AG10803 (cell line): Measurements from ENCODE around the gene BCL11B.

Experiments used
- DNase-seq: peaks from one replicate; pipeline ENCODE4 v3.0.0; 2010; ENCODE audit warnings: low read depth
- H3K4me3 ChIP-seq: 2 replicates; pipeline ENCODE4 v1.5.1; 2011; ENCODE audit warnings: mild to moderate bottlenecking, low read length, control low read depth
- CTCF ChIP-seq: conservative IDR thresholded peaks from 2 replicates; pipeline ENCODE4 v1.5.1; 2011; ENCODE audit warnings: mild to moderate bottlenecking, low read length, control low read depth, inconsistent platforms

BCL11B gene

DNA sequence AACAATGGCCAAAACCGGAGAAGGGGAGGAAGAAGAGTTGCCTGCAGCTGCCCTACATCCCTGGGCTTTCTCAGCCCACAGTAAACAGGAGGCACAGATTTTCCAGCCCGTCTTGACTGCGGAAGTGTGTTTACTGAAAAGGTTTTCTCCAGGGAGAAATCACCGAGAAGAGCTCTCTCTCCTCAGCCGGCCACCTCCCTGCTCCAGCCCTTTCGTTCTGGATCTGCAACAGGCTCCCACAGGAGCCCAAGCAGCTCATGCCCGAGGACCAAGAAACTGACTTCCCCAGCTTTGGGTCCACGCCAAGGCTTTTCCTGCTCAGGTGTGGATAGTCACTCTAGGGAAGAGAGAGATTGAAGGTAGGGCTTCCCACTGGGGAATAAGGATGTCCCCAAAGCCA, 61.7 kb downstream of the BCL11B start:
- H3K4me3 ChIP-seq, result no peak overlapping the region
- DNase-seq, result no peak
- no peak for TF ChIP-seq CTCF

GRCh38 chr14:99209409-99209808, 62.6 kb downstream of the BCL11B start:
- H3K4me3 ChIP-seq, result no peak overlapping the region
- TF ChIP-seq CTCF, result no peak
- no peak for DNase-seq

DNA sequence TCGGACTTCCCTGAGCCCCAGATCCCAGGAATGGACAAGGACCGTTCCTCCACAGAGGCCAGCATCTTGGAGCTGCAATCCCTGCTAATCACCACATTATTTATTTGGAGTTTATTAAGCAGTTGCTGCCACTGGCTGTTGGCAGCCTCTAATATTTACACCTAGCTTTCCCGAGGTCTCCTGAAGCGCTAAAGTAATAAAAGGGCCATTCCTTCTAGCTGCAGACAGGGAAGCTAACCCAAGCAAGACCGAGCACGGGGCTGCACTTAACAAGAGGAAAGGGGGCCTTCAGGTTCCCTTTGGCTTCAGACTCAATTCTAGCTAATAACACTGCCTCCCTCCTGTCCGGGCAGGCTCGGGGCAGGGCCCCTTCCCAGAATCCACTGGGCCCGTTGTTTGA, 63.7 kb downstream of the BCL11B start:
- DNase-seq, result no peak
- no peak for TF ChIP-seq CTCF
- H3K4me3 ChIP-seq, result no peak overlapping the region

- DNase-seq, result no peak
- no peak for TF ChIP-seq CTCF
- no peak overlapping the region for H3K4me3 ChIP-seq
These were observed 64.5 kb downstream of the BCL11B start for GRCh38 chr14:99207456-99207855.

DNA sequence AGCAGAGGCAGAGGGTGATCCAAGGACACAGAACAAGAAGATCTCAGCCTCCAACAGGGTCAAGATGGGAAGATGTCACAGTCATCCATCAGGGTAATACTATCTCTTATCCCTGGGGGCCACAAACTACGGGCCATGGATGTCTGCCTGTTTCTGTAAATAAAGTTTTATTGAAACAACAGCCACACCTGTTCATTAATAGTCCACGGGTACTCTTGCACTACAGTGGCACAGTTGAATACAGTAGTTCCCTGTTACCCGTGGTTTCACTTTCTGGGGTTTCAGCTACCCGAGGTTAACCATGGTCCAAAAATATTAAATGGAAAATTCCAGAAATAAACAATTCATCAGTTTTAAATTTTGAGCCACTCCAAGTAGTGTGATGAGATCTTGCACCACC, 65.9 kb downstream of the BCL11B start:
- no peak for TF ChIP-seq CTCF
- DNase-seq, result no peak
- no peak overlapping the region for H3K4me3 ChIP-seq

GRCh38 chr14:99205086-99205688, 66.8 kb downstream of the BCL11B start:
- TF ChIP-seq CTCF, result no peak
- DNase-seq, result no peak
- H3K4me3 ChIP-seq, result no peak overlapping the region

- no peak for TF ChIP-seq CTCF
- no peak overlapping the region for H3K4me3 ChIP-seq
- no peak for DNase-seq
These were observed 68.2 kb downstream of the BCL11B start for GRCh38 chr14:99203801-99204200.
